Activated CD8-positive, alpha-beta memory T cell treated with anti-CD3 and anti-CD28 coated beads, Interleukin-2, amount 50 U/mL, for 24 hours (primary cell): ENCODE results near the gene NIPAL4.

Experiments used
- DNase-seq: peaks from one replicate; pipeline ENCODE4 v3.0.0-alpha.2; 2020; ENCODE audit errors: extremely low read depth

Gene NIPAL4

DNA sequence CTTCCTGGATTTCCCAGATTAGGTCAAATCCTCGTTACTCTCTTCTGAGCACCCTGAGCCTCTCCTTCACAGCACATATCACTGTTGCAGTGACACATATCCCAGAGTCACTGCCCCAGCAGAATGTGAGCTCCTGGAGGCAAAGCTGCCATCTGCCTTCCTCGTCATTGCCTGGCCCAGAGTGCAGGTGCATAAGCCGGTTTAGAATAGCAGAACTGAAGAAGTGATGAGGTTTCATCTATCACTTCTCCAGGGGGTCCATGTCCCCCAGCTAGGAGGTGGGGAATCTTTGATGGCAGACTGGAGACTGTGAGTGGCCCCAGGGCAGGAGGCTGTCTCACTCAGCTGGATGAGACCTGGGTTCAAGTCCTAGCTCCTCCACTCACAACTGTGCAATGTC is 25.8 kb downstream of the NIPAL4 start:
- no peak for DNase-seq

DNA sequence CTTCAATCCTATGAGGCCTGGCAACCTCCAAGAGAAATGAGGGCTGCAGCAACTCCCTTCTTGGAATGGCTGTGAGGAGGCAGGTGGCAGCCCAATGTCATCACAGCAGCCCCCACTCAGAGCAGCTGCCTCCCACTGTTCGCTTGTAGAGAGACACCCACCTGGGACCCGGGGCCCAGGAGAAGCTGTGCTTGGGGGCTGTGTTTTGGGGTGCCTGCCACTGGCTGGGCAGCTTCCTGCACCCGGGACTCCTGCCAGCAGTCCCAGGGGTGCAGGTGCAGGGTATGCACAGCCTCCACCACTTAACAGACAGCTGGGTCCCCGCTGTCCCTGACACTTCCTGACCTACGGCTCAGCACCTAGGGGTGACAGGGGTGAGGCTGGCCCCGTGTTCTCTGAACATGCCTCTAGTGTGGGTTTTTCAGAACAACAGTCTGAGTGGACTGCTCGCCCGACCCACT is 26.2 kb downstream of the NIPAL4 start:
- no peak for DNase-seq

DNA sequence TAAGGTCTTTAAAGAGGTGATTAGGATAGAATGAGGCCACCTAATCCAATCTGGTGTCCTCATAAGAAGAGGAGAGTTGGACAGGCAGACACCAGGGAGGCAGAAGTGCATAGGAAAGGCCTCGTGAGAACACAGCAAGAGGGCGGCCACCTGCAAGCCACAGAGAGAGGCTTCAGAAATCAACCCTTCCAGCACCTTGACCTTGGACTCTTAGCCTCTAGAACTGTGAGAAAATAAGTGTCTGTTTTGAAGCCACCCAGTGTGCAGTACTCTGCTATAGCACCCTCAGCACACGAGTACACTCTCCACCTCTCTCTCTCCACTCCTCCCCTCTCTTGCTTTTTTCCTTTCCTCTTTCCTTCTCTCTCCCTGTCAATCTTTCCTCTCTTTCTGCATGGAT is 26.8 kb downstream of the NIPAL4 start:
- no peak for DNase-seq

DNA sequence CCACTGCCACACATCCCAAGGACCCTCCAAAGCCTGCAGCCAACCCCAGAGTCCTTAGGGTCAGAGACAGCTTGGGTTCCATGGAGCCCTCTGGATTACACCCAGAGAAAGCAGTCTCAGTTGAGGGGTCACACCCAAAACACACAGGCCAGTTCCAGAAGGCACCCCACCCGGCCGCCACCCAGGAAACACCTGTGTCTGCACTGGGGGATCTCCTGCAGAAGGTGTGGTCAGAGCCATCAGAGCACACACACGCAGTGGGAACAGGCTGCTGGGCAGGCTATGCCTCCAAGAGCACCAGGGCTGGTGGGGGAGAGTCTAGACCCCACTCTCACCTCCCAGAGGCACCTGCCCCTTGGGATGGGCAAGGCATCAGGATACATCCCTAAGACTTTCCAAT is 27.3 kb downstream of the NIPAL4 start:
- no peak for DNase-seq

DNA sequence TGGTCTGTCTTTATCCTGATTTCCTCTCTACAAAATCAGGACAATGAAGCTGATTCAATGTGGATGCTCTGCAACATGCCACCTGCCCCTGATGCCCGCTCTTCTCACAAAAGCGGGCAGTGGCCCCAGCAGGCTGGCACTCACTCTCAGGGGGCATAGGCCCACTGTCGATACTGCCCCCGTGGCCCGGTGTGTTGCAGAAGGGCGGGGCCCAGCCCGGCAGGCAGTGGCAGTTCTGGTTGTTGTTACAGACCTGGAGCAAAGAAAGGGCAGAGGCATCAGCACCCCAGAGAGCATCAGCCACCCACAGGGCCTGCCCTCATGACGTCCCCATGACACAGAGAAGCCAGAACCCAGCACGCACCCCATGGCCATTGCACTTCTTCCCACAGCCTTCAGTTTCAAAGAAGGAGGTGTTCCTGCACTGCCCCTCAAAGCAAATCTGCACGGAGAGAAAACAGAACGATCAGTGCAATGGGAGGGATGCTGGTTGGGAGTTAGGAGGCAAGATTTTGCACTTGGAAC is 31.5 kb downstream of the NIPAL4 start:
- no peak for DNase-seq

DNA sequence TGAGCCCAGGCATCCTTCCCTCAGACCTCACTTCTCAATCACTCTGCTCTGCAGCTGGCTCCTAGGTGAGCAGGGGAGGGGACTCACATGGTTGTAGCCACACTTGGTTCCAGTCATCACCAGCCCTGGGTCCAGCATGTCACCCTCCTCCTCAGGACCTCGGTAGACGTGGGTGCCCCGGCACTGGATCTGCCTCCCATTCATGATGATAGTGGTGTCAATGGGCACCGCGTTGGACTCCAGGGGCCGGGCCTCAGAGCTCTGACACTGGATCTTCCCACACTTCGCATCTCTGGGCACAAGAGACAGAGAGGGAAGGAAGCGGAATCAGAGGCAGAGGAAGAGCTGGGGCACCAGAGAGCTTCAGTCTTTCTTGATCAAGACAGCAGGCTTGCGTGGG is 32.9 kb downstream of the NIPAL4 start:
- DNase-seq = no peak

DNA sequence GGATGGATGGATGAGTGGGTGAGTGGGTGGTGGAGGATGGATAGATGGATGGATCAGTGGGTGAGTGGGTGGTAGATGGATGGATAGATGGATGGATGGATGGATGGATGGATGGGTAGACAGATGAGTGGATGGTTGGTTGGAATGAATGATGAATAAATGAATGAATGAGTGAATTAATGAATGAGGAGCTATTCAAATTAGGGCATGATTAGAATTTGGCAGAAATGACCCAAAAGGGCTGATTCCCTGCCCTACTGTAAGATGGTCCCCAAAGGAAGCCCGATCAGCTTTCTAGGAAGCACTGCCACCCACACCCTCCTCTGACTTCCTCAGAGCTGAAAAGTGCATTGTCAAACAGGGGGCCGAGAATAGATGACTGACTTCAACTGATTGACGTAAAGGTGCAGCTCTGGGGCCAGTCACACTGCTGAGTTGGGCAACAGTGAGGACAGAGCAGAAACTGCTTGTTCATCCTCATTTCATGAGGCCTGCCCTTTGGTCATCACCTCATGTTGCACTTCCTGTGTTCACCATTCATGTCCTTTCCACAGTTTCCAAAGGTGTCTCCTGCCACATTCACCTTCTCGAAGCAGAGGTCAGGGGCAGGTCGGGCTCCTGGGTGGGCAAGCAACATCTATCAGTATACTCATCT is 34.3 kb downstream of the NIPAL4 start:
- no peak for DNase-seq

DNA sequence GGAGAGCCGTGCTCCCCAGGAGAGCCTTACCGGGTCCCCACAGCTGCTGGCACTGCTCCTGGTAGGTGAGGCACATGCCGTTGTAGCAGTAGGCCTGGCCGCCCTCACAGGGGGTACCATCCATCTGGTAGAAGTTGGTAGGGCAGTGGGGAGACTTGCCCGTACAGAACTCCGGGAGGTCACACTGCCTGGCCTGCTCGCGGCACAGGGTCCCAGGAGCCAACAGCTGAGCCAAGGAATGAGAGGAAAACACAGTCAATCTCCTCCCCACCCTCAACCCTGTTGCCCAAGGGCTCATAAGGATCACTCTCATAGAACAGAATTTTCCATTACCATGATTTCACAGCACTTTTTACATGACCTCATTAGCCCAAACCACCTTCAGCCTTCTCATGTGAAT is 36.9 kb downstream of the NIPAL4 start:
- no peak for DNase-seq

DNA sequence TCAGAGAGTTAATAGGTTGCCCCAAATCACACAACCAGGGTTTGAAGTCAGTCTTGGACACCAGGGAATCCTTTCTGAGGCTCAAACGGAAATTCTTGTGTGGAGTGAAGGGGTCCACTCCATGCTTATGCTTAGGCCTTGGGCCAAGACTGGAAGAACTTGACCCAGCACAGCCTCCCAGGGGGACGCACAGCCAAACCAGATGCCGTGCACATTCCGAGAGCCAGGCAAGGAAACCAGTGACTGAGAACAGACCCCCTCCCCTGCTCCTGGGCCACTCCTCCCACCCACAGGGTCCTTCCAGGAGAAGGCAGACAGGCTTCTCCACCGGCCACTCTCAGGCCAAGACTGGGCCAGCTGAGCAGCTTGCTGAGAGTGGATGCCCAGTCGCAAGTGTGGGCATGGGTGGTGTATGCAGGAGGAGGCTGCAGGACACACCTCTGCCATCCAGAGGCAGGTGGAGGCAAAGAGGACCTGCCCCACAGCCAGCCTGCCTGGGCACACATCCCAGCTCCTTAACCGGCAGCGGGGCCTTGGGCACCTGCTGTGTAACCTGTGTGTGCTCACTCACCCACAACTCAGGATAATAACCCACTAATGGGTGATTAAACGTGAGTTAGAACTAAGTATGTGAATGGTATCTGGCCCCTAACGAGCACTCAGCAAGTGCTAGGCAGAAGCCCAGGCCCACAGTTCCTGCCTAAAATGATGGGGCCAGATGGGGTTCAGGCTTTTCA is 38.0 kb downstream of the NIPAL4 start:
- DNase-seq = no peak

DNA sequence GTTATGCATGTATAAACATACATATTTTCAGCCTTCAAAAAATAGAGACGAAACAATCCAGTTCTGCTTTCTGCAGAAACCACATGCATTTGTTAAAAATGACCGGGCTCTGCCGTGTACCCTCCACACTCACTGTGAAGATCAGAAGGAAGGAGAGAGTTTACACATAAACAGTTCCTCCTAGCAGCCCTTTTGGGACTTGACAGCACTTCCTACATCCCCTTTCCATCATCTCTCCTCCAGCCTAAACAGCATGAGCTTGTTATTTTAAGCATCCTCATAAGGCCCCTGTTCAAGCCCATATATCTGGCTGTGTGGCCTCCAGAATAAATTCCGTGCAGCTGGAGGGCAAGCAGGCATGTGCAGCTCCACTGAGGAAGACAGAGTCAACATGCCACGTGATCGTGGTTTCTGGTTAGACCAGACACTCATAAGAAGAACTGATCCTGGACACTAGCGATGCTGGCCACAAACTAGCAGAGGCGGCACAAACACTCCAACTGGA is 42.2 kb downstream of the NIPAL4 start:
- DNase-seq = no peak

DNA sequence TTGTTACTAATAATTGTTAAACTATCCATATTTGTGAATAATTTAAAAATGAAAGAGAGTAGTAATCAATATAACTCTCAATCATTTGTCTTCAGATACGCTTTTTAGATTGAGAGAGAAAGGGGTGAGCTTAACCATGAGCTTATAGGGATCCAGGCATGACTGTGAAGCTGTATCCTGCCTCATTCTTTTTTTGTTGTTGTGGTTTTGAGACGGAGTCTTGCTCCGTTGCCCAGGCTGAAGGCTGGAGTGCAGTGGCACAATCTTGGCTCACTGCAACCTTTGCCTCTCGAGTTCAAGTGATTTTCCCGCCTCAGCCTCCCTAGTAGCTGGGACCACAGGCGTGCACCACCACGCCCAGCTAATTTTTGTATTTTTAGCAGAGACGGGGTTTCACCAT is 44.0 kb downstream of the NIPAL4 start:
- no peak for DNase-seq

DNA sequence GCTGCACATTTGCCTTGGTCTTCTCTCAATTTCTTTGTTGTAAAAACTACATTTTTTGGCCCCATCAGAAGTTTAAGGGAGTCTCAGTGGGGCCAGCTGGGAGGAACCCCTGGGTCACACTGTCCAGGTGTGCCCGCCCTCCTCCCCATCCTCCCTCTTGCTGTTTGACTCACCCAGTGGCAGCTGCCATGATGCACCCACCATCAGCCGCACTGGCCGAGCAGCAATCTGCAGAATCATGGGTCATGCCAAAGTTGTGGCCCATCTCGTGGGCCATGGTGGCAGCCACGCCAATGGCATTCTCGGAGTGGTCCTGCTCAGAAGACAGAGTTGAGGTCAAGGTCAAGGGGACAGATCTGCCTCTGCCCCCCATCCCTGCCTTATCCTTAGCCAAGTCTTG is 45.5 kb downstream of the NIPAL4 start:
- no peak for DNase-seq

DNA sequence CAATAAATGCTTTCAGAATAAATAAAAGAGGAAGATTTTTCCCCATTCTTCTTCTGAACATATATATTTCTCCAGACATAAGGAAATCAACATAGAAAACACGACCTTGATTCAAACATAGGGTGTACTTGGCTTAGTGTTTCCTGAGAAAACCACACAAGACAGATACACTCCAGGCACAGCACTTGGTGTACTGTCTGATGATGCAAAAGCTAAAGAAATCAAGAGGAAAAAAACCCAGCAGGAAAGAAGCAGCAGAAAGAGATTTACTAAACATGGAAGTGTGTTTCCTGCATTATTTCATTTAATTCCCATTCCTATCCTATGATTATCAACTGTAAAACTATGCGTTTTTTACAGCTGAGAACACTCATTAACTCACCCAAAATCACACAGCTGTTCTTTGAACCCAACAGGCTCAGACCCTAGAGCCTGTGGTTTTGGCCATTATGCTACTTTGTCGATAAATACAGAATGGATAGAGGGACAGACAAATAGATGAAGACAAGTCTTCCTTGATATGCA is 46.1 kb downstream of the NIPAL4 start:
- no peak for DNase-seq

DNA sequence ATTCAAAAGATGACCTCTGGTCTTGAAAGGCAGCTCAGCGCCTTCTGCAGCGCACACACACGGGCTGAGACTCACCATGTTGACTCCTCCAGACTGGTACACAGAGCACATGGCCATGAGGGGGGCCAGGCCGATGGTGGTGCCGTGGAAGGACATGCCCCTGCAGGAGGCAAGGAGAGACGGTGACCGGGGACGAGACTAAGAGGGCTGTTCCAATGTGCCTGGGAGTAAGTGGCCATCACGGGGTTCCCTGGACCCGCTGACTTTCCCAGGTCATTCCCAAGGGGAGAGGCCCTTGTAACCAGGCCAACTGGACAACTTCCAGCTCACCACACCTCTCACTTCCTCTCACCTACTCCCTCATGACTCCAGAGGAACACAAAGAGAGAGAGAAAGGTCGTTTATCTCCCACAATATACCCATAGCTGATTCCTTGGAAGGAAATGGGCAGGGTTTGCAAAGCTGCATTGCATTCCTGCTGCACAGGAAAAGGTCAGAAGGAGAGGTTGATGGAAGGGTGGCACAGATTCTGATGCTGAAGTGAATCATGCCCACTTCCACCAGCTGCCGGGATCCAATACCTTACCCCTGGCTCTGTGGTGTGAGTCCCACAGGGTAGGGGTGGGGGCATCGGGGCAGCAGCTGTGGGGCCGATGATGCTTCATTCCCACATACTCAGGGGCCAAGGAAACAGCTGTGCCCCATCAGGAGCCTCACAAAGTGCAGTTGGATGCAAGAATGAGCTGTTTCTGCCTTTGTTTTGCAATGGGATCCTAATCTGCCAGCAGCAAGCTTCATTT is 47.2 kb downstream of the NIPAL4 start:
- DNase-seq = no peak

DNA sequence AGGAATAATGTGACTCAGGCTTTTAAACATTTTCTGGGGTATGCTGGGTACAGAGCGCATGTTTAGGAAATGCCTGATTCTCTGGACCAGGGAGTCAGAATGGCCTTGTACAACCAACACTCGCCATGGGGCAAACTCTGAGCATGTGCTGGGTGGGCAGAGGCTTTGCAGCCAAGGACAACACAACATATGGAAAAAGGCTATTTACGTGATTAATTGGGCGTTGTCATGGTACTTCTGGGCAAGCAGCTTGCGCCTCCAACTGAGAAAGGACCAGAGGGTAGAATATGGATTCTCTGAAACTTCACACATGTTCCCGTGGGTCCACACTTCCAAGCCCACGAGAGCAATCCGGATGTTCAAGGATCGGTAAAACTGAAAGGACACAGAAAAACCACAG is 49.1 kb downstream of the NIPAL4 start:
- no peak for DNase-seq

DNA sequence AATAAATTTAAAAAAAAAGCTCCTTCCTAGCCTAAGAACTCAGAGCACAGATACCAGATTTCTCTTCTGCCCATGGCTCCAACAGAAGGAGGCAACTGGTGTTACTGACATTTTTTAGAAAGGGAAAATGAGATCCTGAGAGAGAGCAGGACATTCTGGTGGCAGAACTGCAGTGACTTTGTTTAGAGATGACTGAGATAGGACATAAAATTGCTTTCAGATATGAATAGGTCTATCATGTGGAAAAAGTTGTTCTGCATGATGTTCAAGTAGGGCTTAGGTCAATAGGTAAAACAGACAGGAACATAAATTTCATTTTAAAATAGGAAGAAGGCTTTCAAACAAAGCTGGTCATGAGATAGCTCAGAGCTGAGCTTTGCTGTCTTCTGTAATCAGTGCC is 49.6 kb downstream of the NIPAL4 start:
- DNase-seq = no peak

DNA sequence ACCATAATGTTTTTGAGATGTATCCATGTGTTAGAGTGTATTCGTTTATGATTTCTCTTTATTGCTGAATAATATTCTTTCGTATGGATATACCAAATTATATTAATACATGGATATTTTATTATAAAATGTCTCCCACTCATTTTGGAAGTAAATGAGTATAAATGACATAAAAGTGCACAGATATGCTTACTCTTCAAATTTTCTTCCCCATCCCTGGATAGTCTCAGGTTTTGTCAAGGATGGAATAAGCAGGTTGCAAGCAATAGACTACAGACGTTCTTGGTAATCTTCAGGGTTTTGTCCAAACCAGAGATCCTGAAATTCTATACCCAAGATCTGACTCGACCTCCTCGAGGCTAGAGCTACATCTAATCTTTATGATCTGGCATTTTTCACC is 50.7 kb downstream of the NIPAL4 start:
- DNase-seq = no peak

DNA sequence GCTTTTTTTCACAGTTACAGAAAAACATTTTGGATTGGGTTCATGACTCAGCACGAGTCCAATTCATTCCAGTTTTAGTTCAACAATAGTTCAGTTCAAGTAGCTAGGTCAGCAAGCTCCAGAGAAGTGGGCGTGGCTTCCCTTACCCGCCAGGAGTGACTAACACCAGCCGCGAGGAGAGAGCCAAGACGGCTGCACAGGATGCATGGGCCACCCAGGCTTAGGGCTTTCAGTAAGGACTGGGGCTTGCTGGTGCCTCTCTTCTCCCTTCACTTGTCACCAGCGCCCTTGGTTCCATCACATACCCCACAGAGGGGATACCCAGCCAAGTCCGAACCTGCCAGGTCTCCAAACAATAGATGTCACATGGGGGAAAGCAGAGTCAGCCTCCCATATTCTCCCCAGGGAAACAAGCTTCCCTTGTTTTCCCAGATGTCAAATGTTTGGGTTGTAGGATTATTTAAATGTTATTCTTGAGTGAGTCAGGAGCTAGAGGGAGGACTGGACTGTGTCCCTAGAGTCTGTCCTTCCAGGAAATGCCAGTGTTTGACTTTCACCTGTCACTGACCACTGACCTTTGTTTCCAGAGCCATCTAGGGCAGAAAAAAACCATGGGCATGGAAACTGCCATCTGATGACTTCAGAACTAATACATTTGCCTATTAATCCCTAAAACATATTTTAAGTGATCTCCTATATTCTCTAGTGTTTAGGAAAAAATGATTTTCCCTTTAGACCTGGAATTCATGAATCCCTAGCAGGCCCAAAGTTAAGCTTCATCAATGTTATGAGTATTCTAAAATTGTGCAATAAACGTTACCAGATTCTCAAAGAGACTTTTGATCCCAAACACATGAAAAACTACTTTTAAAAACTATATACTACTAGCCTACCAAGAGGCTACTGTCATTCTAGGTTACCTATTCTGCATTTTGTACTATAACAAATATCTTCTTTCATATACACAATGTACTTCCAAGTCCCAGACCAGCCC is 51.9 kb downstream of the NIPAL4 start:
- DNase-seq = no peak

DNA sequence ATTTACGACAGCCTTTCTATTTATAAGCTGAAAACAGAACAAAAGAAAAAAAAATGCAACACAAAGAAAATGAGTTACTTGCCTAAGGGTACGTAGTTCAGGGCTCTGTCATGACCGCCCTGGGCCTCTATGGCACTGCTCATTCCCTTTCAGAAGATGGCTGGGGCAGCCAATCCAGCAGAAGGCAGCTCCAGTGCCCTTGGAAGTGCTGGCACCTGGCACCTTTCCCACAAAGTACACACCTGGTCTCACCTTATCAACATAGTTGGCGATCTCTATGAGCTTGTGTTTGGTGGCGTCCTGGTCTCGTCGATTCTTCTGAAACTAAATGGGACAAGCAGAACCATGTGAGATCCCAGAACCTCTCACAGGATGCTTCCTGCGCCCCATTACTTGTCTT is 53.2 kb downstream of the NIPAL4 start:
- DNase-seq = no peak

DNA sequence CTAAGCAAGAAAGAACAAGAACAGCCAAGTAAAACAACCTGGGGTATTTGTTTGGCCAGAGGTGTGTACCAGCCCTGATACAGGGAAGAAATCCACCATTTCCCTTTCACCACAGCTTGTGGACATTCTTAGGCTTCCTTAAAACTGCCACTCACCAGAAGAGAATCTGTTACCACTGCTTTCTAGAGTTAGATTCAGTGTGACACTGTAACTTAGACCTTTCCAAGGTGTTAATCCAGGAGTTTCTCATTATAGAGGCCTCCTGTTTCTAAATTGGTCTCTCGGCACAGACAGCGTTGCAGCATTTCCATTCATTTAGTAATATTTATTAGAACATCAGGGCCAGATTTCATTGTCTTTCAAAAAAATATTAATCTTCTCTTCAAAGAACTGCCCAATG is 55.0 kb downstream of the NIPAL4 start:
- DNase-seq = no peak

DNA sequence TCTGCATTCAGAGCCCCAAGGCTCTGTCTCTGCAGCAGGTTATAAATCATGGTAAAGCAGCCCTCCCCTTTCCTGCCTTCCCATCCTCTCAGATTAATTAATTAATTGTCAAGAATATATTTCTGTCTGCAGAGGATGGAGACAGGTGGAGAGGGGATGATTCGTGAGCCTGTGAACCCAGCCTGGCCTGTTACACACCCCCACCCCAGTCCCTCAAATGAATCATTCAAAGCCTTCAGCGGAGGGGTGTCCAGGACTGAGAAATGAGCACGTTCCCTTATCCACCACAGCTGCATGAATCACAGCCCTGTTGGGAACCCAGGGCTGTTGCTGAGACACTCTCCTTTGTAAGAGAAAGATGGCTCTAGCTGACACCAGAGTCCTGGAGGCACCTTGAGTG is 56.0 kb downstream of the NIPAL4 start:
- no peak for DNase-seq
